Naive B cell (primary cell): ENCODE data around the gene CYP26C1. TPM values are rescaled to one million over a fixed set of nuclear protein-coding genes. Genes with fewer than 3 reads are reported as not detected.
A peak's percentile ranks its signal among the peaks of the same experiment; 100 is the strongest.

ENCODE experiments used
- ATAC-seq, 2 donors: fragments of 150-1000 bp; cut with Tn5 transposase; 2 replicates each; pipeline ENCODE4 v1.10.0; 2021; ENCODE audit warnings: low read depth in 2 of 2, mild to moderate bottlenecking in 2 of 2, moderate library complexity in 2 of 2
- DNase-seq: peaks from one replicate; pipeline ENCODE4 v3.0.0; 2022
- H3K27ac Mint-ChIP-seq, 6 donors: one replicate each; pipeline ENCODE4 v1.8.0; 2020 to 2022; ENCODE audit warnings: mild to moderate bottlenecking in 6 of 6, mixed read lengths in 6 of 6, moderate library complexity in 5 of 6, inconsistent platforms in 2 of 6
- H3K27me3 Mint-ChIP-seq, 3 donors: one replicate each; pipeline ENCODE4 v1.8.0; 2021 to 2022; ENCODE audit warnings: mixed read lengths in 3 of 3, mild to moderate bottlenecking in 1 of 3
- H3K36me3 Mint-ChIP-seq, 2 donors: one replicate each; pipeline ENCODE4 v1.8.0; 2020 to 2022; ENCODE audit warnings: mixed read lengths in 2 of 2, inconsistent platforms in 1 of 2, mild to moderate bottlenecking in 1 of 2
- H3K4me1 Mint-ChIP-seq, 3 donors: one replicate each; pipeline ENCODE4 v1.8.0; 2020 to 2022; ENCODE audit warnings: mixed read lengths in 3 of 3, inconsistent platforms in 1 of 3, mild to moderate bottlenecking in 1 of 3, moderate library complexity in 1 of 3
- H3K4me3 Mint-ChIP-seq, 8 donors: one replicate each; pipeline ENCODE4 v1.8.0; 2020 to 2022; ENCODE audit warnings: mild to moderate bottlenecking in 8 of 8, mixed read lengths in 8 of 8, moderate library complexity in 8 of 8, inconsistent platforms in 2 of 8
- H3K9me3 Mint-ChIP-seq, 7 donors: one replicate each; pipeline ENCODE4 v1.8.0; 2020 to 2022; ENCODE audit warnings: mixed read lengths in 7 of 7, mild to moderate bottlenecking in 5 of 7, inconsistent platforms in 2 of 7, moderate library complexity in 1 of 7
- polyA plus RNA-seq, 6 donors: library from polyadenylated mRNA; unstranded; fragments of 300-500 nt; fragmentation: Illumina TruSeq; gene quantifications; one replicate each; pipeline ENCODE4 v1.2.3, GENCODE V29; 2021; ENCODE audit warnings: low read depth in 6 of 6

The CYP26C1 gene
- polyA plus RNA-seq, result under 1 TPM in 1 of 6 donors, not detected in 5; 0.10 TPM

DNA sequence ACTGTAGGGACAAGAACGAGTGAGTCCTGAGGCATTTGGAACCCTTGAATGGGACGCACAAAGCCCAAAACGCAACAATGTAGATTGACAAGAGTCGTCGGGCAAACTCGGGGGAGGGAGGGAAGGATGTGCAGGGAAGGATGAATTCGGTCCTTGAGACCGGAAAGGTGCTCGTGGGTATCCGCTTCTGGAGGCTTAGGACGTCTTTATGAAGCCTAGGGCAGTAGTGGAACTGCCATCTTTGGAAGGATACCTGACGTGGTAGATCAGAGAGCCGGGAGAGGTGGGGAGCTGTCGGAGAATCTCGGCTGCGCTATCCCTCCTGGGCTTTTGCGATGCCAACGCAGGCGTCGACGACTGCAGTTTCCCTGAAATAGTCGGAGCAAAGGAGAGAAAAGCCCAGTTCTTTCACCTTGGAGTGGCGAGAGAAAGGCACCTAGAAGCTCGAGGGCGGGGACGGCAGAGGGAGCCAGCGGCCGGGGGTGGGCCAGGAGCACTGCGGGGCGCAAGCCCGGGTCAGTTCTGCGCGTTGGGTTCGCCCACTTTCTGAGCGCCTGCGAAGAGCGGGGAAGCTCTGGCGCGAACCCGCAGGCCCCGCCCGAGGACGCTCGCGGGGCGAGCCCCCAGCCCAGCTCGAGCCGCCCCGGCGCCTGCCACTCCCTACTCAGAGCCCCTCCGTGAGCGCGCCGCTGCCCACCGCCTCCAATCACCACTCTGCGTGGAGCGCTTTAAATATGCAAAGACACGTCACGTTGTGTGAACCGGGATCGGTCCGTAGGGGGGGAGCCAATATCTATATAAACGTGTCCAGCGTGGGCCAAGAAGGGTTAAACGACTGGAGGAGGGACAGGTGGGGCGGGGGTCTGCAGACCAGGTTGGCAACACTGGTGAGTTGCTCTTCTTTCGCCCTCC, at the start of gene CYP26C1:
Gene CYP26C1 (plus strand): TSS at position 824 of the 912 bp plus-strand sequence. CDS start 466 bp downstream, outside the sequence.
- Mint-ChIP-seq H3K27me3 (peaks cover 35 to 52% (median 42%) of the 10 kb centered on the region in 3 donors), H3K9me3 (no peaks in the 10 kb centered on the region), H3K4me1 (peaks cover 22 to 25% (median 23%) of the 10 kb centered on the region in 3 donors), H3K36me3 (peaks cover 31 to 37% of the 10 kb centered on the region in 2 donors), H3K4me3 (peak within 1 kb of the TSS in 7 of 8 donors; percentile 54 to 91 (median 83)), H3K27ac (peak within 1 kb of the TSS in 5 of 6 donors; percentile 29 to 88 (median 79))
- DNase-seq (no peak), ATAC-seq (no peak)

DNA sequence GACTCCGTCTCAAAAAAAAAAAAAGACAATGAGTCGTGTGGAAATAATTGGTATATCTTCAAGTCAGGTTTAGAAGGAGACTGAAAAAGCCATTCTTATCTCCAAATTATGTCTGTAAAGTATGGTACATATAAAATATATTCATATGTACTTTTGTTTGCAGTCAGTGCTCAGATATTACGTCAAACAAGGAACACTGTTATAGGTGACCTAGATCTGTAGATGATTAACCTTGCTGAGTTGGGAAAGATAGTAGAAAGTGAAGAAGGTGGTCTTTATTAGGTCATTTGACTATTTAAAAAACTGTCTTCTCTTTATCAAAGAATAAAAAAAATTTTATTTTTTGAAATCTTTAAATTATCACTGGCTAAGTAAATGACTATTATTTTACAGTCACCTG, 44.9 kb upstream of the CYP26C1 start:
- Mint-ChIP-seq H3K4me3 (no peak overlapping the region), H3K27ac (no peak overlapping the region), H3K9me3 (no peaks in the 10 kb centered on the region), H3K27me3 (no peaks in the 10 kb centered on the region), H3K36me3 (peaks cover 2 to 15% of the 10 kb centered on the region in 2 donors), H3K4me1 (no peaks in the 10 kb centered on the region)
- DNase-seq (no peak), ATAC-seq (no peak)

GRCh38 chr10:93023013-93023650, 37.5 kb upstream of the CYP26C1 start:
- ATAC-seq, result no peak
- H3K4me3 Mint-ChIP-seq, result no peak overlapping the region
- no peaks in the 10 kb centered on the region for H3K4me1 Mint-ChIP-seq
- H3K27me3 Mint-ChIP-seq, result no peaks in the 10 kb centered on the region
- H3K27ac Mint-ChIP-seq, result no peak overlapping the region
- H3K36me3 Mint-ChIP-seq, result peaks cover 26 to 33% of the 10 kb centered on the region in 2 donors
- peaks cover 0 to 8% (median 4%) of the 10 kb centered on the region in 7 donors for H3K9me3 Mint-ChIP-seq
- no peak for DNase-seq

- Mint-ChIP-seq H3K27ac (no peak overlapping the region), H3K27me3 (no peaks in the 10 kb centered on the region), H3K9me3 (peaks cover 0 to 8% (median 4%) of the 10 kb centered on the region in 7 donors), H3K4me1 (no peaks in the 10 kb centered on the region), H3K4me3 (no peak overlapping the region), H3K36me3 (peaks cover 20 to 25% of the 10 kb centered on the region in 2 donors)
- ATAC-seq, result no peak
- DNase-seq, result no peak
These were observed 34.5 kb upstream of the CYP26C1 start for GRCh38 chr10:93026072-93026471.

DNA sequence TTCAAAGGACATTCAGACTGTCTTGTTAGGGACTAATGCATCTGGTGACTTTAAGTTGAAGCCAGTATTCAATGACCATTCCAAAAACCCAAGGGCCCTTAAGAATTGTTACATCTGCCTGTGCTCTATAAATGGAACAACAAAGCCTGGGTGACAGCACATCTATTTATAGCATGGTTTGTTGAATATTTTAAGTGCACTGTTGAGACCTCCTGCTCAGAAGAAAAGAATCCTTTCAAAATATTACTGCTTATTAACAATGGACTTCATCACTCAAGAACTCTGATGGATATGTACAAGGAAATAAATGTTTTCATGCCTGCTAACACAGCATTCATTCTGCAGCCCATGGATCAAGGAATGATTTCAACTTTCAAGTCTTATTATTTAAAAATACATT, 33.1 kb upstream of the CYP26C1 start:
- ATAC-seq (no peak), DNase-seq (no peak)
- H3K27ac Mint-ChIP-seq, result no peak overlapping the region
- H3K27me3 Mint-ChIP-seq, result no peaks in the 10 kb centered on the region
- H3K36me3 Mint-ChIP-seq, result peaks cover 18 to 22% of the 10 kb centered on the region in 2 donors
- no peak overlapping the region for H3K4me3 Mint-ChIP-seq
- peaks cover 0 to 8% (median 4%) of the 10 kb centered on the region in 7 donors for H3K9me3 Mint-ChIP-seq
- H3K4me1 Mint-ChIP-seq, result peaks cover 0 to 3% (median under 1%) of the 10 kb centered on the region in 3 donors

GRCh38 chr10:93028883-93029282, 31.7 kb upstream of the CYP26C1 start:
- peaks cover 0 to 8% (median 4%) of the 10 kb centered on the region in 7 donors for H3K9me3 Mint-ChIP-seq
- DNase-seq (no peak), ATAC-seq (no peak)
- H3K4me3 Mint-ChIP-seq, result no peak overlapping the region
- no peaks in the 10 kb centered on the region for H3K27me3 Mint-ChIP-seq
- H3K27ac Mint-ChIP-seq, result no peak overlapping the region
- peaks cover 0 to 4% (median 3%) of the 10 kb centered on the region in 3 donors for H3K4me1 Mint-ChIP-seq
- peaks cover 18 to 22% of the 10 kb centered on the region in 2 donors for H3K36me3 Mint-ChIP-seq

DNA sequence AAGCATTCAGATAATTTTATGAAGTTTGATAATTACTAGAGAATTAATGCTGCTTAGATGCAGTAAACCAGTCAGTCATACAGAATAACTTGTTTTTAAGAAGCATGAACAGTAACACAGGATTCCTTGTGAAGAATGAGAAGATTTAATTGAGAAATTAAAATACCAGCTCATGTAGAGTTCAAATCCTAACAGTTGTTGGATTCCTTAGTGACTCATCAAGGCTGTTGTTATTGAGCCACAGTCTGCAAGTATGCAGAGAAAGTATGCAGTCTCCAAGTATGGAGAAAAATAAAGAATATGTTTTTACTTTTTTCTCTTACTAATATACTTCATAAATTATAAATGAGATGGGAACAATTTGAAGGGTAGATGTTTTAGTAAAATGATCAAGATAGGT, 30.2 kb upstream of the CYP26C1 start:
- ATAC-seq (no peak), DNase-seq (no peak)
- Mint-ChIP-seq H3K9me3 (peaks cover 0 to 8% (median 4%) of the 10 kb centered on the region in 7 donors), H3K4me1 (peaks cover 0 to 4% (median 3%) of the 10 kb centered on the region in 3 donors), H3K4me3 (no peak overlapping the region), H3K27me3 (no peaks in the 10 kb centered on the region), H3K36me3 (peaks cover 18 to 22% of the 10 kb centered on the region in 2 donors), H3K27ac (no peak overlapping the region)

- Mint-ChIP-seq H3K4me3 (no peak overlapping the region), H3K4me1 (peaks cover 0 to 4% (median 3%) of the 10 kb centered on the region in 3 donors), H3K36me3 (peaks cover 4 to 11% of the 10 kb centered on the region in 2 donors), H3K9me3 (peaks cover 0 to 1% (median 0%) of the 10 kb centered on the region in 7 donors), H3K27ac (peak overlapping the region in 3 of 6 donors; percentile 32 to 92 (median 71)), H3K27me3 (no peaks in the 10 kb centered on the region)
- DNase-seq, result no peak
- no peak for ATAC-seq
These were observed 28.3 kb upstream of the CYP26C1 start for GRCh38 chr10:93032105-93032808.

- Mint-ChIP-seq H3K36me3 (peaks cover 0 to 6% of the 10 kb centered on the region in 2 donors), H3K9me3 (no peaks in the 10 kb centered on the region), H3K4me1 (peaks cover 0 to 4% (median 3%) of the 10 kb centered on the region in 3 donors), H3K27ac (peak overlapping the region in 2 of 6 donors; percentile 71 to 92), H3K4me3 (no peak overlapping the region), H3K27me3 (no peaks in the 10 kb centered on the region)
- DNase-seq, result no peak
- ATAC-seq, result no peak
These were observed 27.8 kb upstream of the CYP26C1 start for GRCh38 chr10:93032809-93033137.

GRCh38 chr10:93034426-93034825, 26.2 kb upstream of the CYP26C1 start:
- Mint-ChIP-seq H3K4me1 (peaks cover 4 to 7% (median 5%) of the 10 kb centered on the region in 3 donors), H3K36me3 (peaks cover 2 to 5% of the 10 kb centered on the region in 2 donors), H3K27ac (peak overlapping the region in 1 of 6 donors; percentile 2), H3K4me3 (no peak overlapping the region), H3K27me3 (no peaks in the 10 kb centered on the region), H3K9me3 (no peaks in the 10 kb centered on the region)
- no peak for ATAC-seq
- no peak for DNase-seq

DNA sequence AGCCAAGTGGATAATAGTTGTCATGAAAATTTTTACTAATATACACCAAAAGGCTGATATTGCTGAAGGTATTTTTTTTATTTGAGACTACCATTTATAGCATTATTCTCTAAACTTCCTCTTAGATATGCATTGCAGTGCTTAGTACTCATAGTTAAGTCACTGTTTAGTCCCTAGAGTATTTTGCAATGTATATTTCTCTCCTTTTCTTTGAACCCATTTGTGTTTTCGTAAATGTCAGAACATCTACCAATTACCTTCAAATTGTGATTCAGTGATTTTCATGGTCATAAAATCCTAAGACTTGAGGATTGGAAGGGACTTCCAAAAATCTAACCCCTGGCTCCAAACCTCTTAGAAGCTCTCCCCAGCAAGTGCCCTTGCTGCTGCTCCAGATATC, 21.5 kb upstream of the CYP26C1 start:
- Mint-ChIP-seq H3K27me3 (no peaks in the 10 kb centered on the region), H3K9me3 (no peaks in the 10 kb centered on the region), H3K27ac (peak overlapping the region in 2 of 6 donors; percentile 4 to 8), H3K4me3 (no peak overlapping the region), H3K4me1 (peaks cover 8 to 11% (median 10%) of the 10 kb centered on the region in 3 donors), H3K36me3 (peaks cover 15 to 18% of the 10 kb centered on the region in 2 donors)
- ATAC-seq (no peak), DNase-seq (no peak)

DNA sequence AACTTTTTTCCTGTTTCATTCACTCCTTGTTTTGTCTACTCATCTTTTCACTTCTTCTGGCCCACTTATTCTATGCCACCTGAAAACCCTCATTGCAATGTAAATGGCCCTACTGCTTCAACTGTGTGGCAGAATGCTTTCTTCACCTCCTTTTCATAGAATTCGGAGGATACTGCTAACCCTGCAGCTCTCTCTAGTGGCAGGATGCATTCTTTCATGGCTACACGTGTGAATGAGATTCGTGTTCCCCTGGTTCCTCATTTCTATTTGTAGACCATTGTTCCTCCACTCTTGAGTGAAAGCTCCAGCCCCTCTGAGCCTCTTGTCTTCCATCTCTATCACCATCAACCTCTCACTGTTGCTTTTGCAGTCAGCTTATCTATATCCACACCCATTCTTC, 20.9 kb upstream of the CYP26C1 start:
- H3K4me1 Mint-ChIP-seq, result peaks cover 8 to 11% (median 10%) of the 10 kb centered on the region in 3 donors
- H3K27ac Mint-ChIP-seq, result peak overlapping the region in 5 of 6 donors; percentile 3 to 84 (median 18)
- DNase-seq, result peak; percentile 18
- H3K27me3 Mint-ChIP-seq, result no peaks in the 10 kb centered on the region
- H3K4me3 Mint-ChIP-seq, result peak overlapping the region in 2 of 8 donors; percentile 0 to 27
- peak; percentile 69 to 91 for ATAC-seq
- H3K9me3 Mint-ChIP-seq, result no peaks in the 10 kb centered on the region
- H3K36me3 Mint-ChIP-seq, result peaks cover 15 to 18% of the 10 kb centered on the region in 2 donors

- H3K27me3 Mint-ChIP-seq, result peaks cover 7 to 12% (median 8%) of the 10 kb centered on the region in 3 donors
- peaks cover 17 to 43% of the 10 kb centered on the region in 2 donors for H3K36me3 Mint-ChIP-seq
- H3K27ac Mint-ChIP-seq, result no peak overlapping the region
- H3K4me3 Mint-ChIP-seq, result no peak overlapping the region
- H3K9me3 Mint-ChIP-seq, result no peaks in the 10 kb centered on the region
- DNase-seq (no peak), ATAC-seq (no peak)
- H3K4me1 Mint-ChIP-seq, result peaks cover 0 to under 1% (median 0%) of the 10 kb centered on the region in 3 donors
These were observed 6.1 kb upstream of the CYP26C1 start for GRCh38 chr10:93054486-93054885.
